Ovary (tissue), 3 donors: Measurements from ENCODE around the gene ASXL3.

ENCODE experiments used
- CTCF ChIP-seq, 3 donors: fragments of 450-650 bp in 2 of 3; fragments of 200-600 bp in 1 of 3; IDR thresholded peaks; one replicate each; pipeline versions ENCODE4 v1.5.1 to v1.8.0; 2016 to 2022; ENCODE audit warnings: antibody characterized with exemption in 3 of 3, mild to moderate bottlenecking in 1 of 3
- POLR2A ChIP-seq: fragments of 450-650 bp; IDR thresholded peaks from one replicate; pipeline ENCODE4 v1.6.1; 2017; ENCODE audit warnings: antibody characterized with exemption, mild to moderate bottlenecking, moderate library complexity
- donor health status: DM: no; HTN: no; CAD: no.

GRCh38 chr18:33717339-33717738 is 139.3 kb downstream of the ASXL3 start:
- no peak for TF ChIP-seq CTCF (IDR thresholded peaks at IDR 0.05)
- no peak for TF ChIP-seq POLR2A
